Measurements from ENCODE around the gene RGS11.
"Not testable (repeated sequence)": the region's sequence is repeated elsewhere in the genome, so short reads cannot be mapped to it uniquely, and the experiment has no call there.

RGS11 gene

GRCh38 chr16:280552-280951 is 4.8 kb upstream of the RGS11 start, which contains the start of gene ARHGDIG:
Gene ARHGDIG (plus strand): TSS chr16:280591. CDS start chr16:280681, 90 bp downstream.
- no peak for DNase-seq (ENCODE audit: low read depth in 2 of 2)

GRCh38 chr16:280005-280460 is 4.3 kb upstream of the RGS11 start:
- DNase-seq (ENCODE audit: low read depth in 2 of 2): no peak

- no peak for DNase-seq (ENCODE audit: low read depth in 2 of 2)
These were observed 3.8 kb upstream of the RGS11 start for GRCh38 chr16:279531-279930.

DNA sequence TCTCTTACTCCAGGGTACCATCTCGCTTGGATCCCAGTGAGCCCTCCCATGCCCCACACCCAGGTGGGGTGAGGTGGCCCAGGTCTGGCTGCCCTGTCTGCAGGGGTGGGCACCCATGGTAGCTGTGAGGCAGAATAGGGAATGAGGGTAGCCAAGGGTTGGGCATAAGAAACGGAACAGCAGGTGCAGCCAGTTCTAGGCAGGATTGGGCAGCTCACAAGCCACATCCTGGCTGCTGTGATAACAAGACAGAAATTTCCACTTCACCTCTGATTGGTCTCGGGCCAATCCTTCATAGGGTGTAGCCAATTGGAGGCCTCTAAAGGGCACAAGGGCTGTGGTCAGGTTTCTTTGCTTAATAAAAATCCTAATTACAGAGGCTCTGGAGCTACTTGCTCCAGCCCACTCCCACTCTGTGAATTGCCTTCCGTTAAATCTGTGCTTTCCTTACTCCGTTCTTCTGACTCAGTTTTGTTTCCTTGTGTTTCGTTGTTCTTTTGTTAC is 3.2 kb upstream of the RGS11 start:
- DNase-seq (ENCODE audit: low read depth in 2 of 2): no peak

DNA sequence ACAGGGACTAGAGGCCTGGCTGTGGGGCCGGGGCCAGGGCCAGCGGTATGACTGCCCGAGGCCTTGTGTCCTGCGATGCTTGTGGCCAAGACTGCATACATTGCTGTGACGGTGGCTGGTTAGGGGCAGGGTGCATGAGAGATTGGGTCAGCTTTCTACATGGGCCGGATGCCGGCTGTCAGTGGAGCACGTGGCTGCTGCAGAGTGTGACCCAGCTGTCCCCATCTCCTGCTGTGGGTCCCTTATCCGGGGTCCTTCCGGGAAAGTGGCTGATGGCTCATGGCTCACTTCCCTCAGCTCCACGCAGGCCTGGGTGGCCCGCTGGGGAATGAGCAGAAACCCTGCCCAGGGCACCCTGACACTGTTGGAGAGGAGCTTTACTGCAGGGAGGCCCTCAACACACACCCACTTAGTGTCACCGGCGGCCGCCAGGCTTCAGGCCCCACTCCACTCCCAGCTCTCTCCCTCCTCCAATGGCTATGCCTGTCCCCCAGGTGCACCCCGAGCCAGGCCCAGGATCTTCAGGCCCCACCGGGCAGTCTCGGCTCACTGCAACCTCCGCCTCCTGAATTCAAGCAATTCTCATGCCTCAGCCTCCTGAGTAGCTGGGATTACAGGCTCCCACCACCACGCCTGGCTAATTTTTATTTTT is 808 bp upstream of the RGS11 start:
- DNase-seq (ENCODE audit: low read depth in 2 of 2): no peak

- DNase-seq (ENCODE audit: low read depth in 2 of 2): no peak
These were observed 603 bp downstream of the RGS11 start for GRCh38 chr16:275041-275641.

DNA sequence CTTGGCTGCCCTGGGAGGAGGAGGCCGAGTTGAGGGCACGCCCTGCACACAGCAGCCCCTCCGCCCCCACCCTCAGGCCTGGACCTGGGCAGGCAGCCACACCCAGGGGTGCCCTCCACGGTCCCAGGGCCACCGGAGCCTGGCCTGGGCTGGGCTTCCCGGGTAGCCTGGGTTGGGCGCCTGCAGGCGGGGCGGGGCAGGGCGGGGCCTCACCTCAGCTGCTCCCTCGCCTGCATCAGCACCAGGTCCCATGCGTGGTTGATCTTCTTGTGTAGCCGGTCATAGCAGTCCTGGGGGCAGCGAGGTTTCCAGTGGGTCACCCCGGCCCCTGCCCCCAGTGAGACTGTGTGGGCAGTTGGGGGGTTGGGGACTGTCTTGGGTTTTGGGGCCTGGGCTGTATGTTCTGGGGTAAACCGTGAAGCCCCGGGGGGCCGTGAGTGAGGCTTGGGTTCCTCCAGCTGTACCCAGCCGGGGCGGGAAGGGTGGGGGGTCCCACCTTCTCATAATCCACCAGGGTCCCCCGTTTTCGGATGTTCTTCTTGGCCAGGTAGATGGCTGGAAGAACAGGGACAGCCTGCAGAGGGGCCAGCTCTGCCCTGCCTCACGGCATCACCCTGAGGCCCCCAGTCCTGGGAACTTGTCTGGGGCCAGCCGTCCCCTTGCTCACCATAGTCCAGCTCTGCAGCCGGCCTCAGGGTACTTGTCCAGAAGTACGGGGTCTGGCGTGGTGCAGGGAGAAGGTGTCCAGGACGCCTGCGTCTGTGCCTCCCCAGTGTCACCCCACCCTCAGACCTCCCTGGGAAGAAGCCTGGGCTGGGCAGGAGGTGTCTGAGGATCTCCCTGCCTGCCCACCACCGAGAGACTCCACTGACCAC is 2.0 kb downstream of the RGS11 start:
- DNase-seq (ENCODE audit: low read depth in 2 of 2): no peak

GRCh38 chr16:272633-273546 is 2.9 kb downstream of the RGS11 start:
- no peak for DNase-seq (ENCODE audit: low read depth in 2 of 2)

DNA sequence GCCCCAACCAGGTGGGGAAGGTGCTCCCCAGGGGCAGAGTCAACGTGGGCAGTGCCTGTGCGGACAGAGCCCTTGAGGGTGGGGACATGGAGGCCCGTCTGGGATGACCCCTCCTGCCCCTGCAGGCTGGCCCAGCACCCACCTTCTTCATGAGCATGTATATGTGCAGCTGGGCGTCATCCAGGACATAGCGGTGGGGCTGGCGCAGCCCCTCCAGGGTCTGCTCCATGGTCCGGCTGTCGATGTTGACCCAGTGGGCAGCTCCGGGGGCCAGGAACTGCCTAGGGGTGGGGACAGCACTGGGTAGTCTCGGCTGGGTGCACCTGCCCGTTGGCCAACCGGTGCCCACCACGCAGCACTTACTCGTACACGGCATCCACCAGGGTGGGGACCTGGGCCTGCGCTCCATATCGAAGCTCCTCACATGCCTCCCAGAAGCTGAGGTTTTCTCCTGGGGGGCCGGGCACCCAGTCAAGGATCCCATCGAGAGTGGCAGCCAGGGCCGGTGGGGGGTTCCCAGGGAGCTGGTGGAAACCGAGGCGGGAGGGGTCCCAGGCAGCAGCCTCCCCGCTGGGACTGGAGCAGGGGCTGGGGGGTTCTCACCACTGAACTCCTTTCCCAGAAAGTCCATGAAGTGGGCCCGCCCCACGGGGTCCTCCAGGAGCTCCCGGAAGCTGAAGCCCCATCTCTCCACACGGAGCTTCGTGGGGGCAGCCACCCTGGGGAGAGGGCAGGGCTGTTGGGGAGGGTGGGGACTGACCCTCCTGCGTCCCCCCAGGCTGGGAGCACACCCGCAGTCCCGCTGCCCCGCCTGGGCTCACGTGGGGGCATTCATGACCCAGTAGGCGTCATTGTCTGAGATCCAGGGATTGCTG is 5.1 kb downstream of the RGS11 start:
- DNase-seq (ENCODE audit: low read depth in 2 of 2): no peak

DNA sequence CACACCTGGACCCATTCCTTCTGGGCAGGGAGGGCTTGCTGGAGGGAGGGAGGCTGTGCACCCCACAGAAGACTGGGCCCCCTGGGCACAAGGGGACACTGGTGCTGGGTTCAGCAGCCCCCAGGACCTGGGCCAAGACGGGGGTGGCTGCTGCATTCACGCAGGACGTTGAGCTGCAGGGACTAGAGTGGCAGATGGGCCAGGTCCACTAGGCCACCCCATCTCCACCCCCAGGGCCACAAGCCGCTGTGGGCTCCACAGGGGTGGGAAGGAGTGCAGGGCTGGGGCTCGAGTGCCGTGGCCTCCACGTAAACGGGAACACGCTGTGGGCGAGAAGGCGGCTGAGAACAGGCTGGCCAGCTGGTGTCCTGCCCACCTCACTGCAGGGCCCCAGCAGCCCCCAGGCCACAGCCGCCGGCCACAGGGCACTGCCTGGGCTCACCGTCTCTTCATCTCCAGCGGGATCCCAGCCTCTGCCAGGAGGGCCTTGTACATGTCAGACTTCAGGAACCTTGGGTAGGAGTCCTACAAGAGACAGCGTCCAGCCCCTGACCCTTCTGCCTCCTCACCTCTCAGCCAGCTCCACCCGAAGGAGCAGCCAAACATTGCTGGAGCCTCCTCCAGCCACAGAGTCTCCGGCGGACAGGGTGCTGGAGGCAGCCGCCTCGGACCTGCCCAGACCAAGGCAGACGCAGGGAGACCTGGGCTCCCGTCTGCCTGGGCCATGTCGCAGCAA is 6.5 kb downstream of the RGS11 start:
- no peak for DNase-seq (ENCODE audit: low read depth in 2 of 2)

DNA sequence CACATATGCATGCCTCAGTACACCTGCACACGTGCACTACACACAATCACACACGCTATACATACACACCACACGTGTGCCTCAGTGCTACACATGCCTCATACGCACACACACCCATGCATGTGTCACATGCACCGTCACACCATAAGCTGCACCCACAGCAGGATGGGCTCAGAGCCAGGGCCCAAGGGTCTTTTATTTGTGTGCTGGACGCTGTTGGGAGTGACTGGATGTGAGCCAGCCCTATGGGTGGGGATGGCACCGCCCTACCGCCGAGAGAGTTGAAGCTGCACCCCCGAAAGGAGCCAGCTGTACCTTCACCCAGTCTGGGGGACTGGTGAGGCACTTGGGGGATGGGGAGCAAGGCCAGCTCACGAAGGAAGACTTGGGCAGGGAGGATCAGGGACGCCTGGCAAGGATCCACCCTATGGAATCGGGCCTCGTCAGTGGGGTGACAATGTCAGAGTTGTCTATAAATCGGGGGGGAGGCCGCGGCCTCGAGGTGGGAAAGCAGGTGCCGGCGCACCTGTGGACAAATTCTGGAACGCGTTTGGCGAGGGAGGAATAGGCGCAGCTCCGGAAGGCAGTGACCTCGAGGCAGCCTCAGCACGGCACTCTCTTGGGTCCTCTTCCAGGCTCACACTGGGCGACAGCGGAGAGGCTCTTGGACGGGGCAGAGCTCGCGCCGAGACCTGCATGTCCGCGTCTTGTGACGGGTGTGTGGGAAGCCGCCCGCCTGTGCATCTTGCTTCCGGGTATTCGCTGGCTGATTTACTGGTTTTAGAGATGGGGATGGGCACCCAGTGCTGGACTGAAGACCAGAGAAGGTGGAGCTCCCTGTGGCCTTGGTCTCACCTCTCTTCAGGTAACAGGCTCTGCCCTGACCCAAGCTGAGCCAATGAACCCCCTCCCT is 7.3 kb downstream of the RGS11 start:
- DNase-seq (ENCODE audit: low read depth in 2 of 2): no peak

- not testable (repeated sequence) for DNase-seq (ENCODE audit: low read depth in 2 of 2)
These were observed 8.2 kb downstream of the RGS11 start for GRCh38 chr16:267562-267961.

GRCh38 chr16:266258-267164 is 9.2 kb downstream of the RGS11 start:
- no peak for DNase-seq (ENCODE audit: low read depth in 2 of 2)

DNA sequence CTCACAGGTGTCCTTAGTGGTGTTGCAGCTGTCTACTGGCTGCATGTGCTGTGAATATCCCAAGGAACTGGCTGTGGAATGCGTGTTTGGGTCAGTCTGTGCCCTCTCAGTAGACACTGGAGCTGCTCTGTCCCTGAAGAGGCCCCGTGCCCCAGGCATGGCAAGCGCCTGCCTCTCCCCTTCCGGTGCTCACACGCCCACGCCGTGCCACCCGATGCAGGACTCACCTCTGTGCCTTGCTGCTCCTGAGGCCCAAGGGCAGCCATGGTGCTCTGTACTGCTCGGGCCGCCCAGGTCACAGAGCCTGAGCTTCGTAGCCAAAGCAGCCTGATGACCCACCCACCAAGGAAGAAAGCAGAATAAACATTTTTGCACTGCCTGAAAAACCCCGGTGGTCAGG is 10.0 kb downstream of the RGS11 start:
- no peak for DNase-seq (ENCODE audit: low read depth in 2 of 2)

DNA sequence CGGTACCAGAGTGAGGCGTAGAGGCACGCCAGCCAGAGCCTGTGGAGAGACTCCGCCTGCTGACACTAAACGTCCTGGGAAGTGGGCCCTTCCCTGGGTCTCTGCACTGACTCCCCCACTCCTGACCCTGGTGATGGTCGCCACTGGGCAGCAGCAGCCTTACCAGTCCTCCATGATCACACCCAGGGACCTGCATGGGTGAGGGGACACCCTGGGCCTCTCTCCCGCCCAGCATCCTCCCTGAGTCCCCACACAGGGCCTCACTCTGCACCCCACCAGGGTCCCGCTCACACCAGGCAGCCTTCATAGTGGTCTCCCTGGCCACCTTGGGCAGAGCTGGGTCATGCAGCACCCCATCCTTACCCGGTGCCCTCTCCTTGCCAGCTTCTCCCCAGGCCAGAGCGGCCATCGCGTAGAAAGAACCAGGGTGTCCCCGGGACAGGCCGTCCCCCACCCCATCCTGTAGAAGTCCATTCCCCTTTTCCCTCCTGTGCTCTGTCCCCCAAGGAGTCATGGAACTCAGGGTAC is 10.7 kb downstream of the RGS11 start:
- no peak for DNase-seq (ENCODE audit: low read depth in 2 of 2)

GRCh38 chr16:264440-264951 is 11.2 kb downstream of the RGS11 start:
- no peak for DNase-seq (ENCODE audit: low read depth in 2 of 2)

DNA sequence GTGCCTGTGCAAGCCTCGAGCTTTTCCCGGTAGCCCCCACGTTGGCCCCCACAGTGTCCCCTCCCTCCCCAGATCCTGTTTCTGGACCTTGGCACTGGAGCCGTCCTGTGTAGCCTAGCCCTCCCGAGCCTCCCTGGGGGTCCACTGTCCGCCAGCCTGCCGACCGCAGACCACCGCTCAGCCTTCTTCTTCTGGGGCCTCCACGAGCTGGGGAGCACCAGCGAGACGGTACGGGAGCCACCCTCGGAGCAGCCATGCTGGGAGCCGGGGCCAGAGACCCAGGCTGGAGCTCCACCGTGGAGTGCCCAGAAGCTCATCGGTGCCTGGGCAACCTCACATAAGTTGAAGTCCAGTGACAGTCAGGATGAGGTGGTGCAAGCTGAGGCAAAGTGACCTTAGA is 11.8 kb downstream of the RGS11 start:
- no peak for DNase-seq (ENCODE audit: low read depth in 2 of 2)

Data from stimulated activated CD8-positive, alpha-beta memory T cell treated with anti-CD3 and anti-CD28 coated beads, Interleukin-2, amount 100 ng/mL, for 1 hour (primary cell).